ENCODE data around the gene SMAD2. TPM values are rescaled to one million over a fixed set of nuclear protein-coding genes. Genes with fewer than 3 reads are reported as not detected.

SMAD2 gene
- total RNA-seq, 1 donor from 2014 or later: 144 TPM

- no peak for TF ChIP-seq CTCF (IDR thresholded peaks at IDR 0.05; ENCODE audit: insufficient read depth, low read depth, low read length)
- TF ChIP-seq EZH2 (IDR thresholded peaks at IDR 0.05; ENCODE audit: insufficient read depth, low read length): no peak
- no peaks in the 10 kb centered on the region for H3K36me3 Mint-ChIP-seq (ENCODE audit: low read depth, unreplicated experiment)
- Histone ChIP-seq H3K27me3 (ENCODE audit: insufficient read depth, low read length) (no peaks in the 10 kb centered on the region), H3K36me3 (ENCODE audit: insufficient read depth, low read length) (no peaks in the 10 kb centered on the region), H4K20me1 (ENCODE audit: insufficient read depth, low read length) (no peaks in the 10 kb centered on the region), H3K79me2 (ENCODE audit: insufficient read depth, low read length) (no peaks in the 10 kb centered on the region), H3K27ac (ENCODE audit: low read depth, low read length) (no peak overlapping the region), H3K9ac (ENCODE audit: low read length) (no peak overlapping the region), H3K9me3 (ENCODE audit: insufficient read depth, low read depth, low read length) (no peaks in the 10 kb centered on the region), H3K4me1 (ENCODE audit: insufficient read depth, low read length) (no peaks in the 10 kb centered on the region), H3K4me3 (ENCODE audit: insufficient read depth, low read depth, low read length) (no peak overlapping the region), H3K4me2 (ENCODE audit: low read length) (peak overlapping the region; percentile 26), H2AFZ (ENCODE audit: low read depth, low read length) (no peak overlapping the region)
- H3K4me3 Mint-ChIP-seq (ENCODE audit: unreplicated experiment): no peak overlapping the region
- no peak overlapping the region for H3K27ac Mint-ChIP-seq (ENCODE audit: unreplicated experiment)
- H3K9me3 Mint-ChIP-seq (ENCODE audit: unreplicated experiment): no peaks in the 10 kb centered on the region
- H3K4me1 Mint-ChIP-seq (ENCODE audit: low read depth, unreplicated experiment): peaks cover 7% of the 10 kb centered on the region
- FAIRE-seq (no peak), DNase-seq (ENCODE audit: low read depth) (no peak)
- peaks cover 13% of the 10 kb centered on the region for H3K27me3 Mint-ChIP-seq (ENCODE audit: low read depth, unreplicated experiment)
Measured at GRCh38 chr18:47794725-47795433, 135.6 kb downstream of the SMAD2 start.

GRCh38 chr18:47793609-47794008 lies 136.8 kb downstream of the SMAD2 start:
- no peak overlapping the region for H3K4me2 ChIP-seq (ENCODE audit: low read length)
- Mint-ChIP-seq H3K9me3 (ENCODE audit: unreplicated experiment) (no peaks in the 10 kb centered on the region), H3K36me3 (ENCODE audit: low read depth, unreplicated experiment) (no peaks in the 10 kb centered on the region), H3K27ac (ENCODE audit: unreplicated experiment) (no peak overlapping the region), H3K27me3 (ENCODE audit: low read depth, unreplicated experiment) (peaks cover 18% of the 10 kb centered on the region), H3K4me3 (ENCODE audit: unreplicated experiment) (no peak overlapping the region), H3K4me1 (ENCODE audit: low read depth, unreplicated experiment) (peaks cover 1% of the 10 kb centered on the region)
- H3K27me3 ChIP-seq (ENCODE audit: insufficient read depth, low read length): no peaks in the 10 kb centered on the region
- H3K36me3 ChIP-seq (ENCODE audit: insufficient read depth, low read length): no peaks in the 10 kb centered on the region
- no peak overlapping the region for H2AFZ ChIP-seq (ENCODE audit: low read depth, low read length)
- FAIRE-seq (no peak), DNase-seq (ENCODE audit: low read depth) (no peak)
- no peak overlapping the region for H3K27ac ChIP-seq (ENCODE audit: low read depth, low read length)
- H3K9ac ChIP-seq (ENCODE audit: low read length): no peak overlapping the region
- no peaks in the 10 kb centered on the region for H3K4me1 ChIP-seq (ENCODE audit: insufficient read depth, low read length)
- H3K4me3 ChIP-seq (ENCODE audit: insufficient read depth, low read depth, low read length): no peak overlapping the region
- TF ChIP-seq EZH2 (IDR thresholded peaks at IDR 0.05; ENCODE audit: insufficient read depth, low read length) (no peak), CTCF (IDR thresholded peaks at IDR 0.05; ENCODE audit: insufficient read depth, low read depth, low read length) (no peak)
- no peaks in the 10 kb centered on the region for H3K79me2 ChIP-seq (ENCODE audit: insufficient read depth, low read length)
- H3K9me3 ChIP-seq (ENCODE audit: insufficient read depth, low read depth, low read length): no peaks in the 10 kb centered on the region
- H4K20me1 ChIP-seq (ENCODE audit: insufficient read depth, low read length): no peaks in the 10 kb centered on the region

- no peaks in the 10 kb centered on the region for H3K79me2 ChIP-seq (ENCODE audit: insufficient read depth, low read length)
- H3K9ac ChIP-seq (ENCODE audit: low read length): no peak overlapping the region
- Mint-ChIP-seq H3K4me3 (ENCODE audit: unreplicated experiment) (no peak overlapping the region), H3K36me3 (ENCODE audit: low read depth, unreplicated experiment) (no peaks in the 10 kb centered on the region), H3K27ac (ENCODE audit: unreplicated experiment) (no peak overlapping the region), H3K9me3 (ENCODE audit: unreplicated experiment) (peaks cover 7% of the 10 kb centered on the region), H3K4me1 (ENCODE audit: low read depth, unreplicated experiment) (no peaks in the 10 kb centered on the region), H3K27me3 (ENCODE audit: low read depth, unreplicated experiment) (peaks cover 15% of the 10 kb centered on the region)
- TF ChIP-seq CTCF (IDR thresholded peaks at IDR 0.05; ENCODE audit: insufficient read depth, low read depth, low read length): no peak
- no peak for TF ChIP-seq EZH2 (IDR thresholded peaks at IDR 0.05; ENCODE audit: insufficient read depth, low read length)
- H3K4me3 ChIP-seq (ENCODE audit: insufficient read depth, low read depth, low read length): no peak overlapping the region
- no peaks in the 10 kb centered on the region for H4K20me1 ChIP-seq (ENCODE audit: insufficient read depth, low read length)
- no peak overlapping the region for H2AFZ ChIP-seq (ENCODE audit: low read depth, low read length)
- DNase-seq (ENCODE audit: low read depth): no peak
- H3K4me2 ChIP-seq (ENCODE audit: low read length): no peak overlapping the region
- H3K27ac ChIP-seq (ENCODE audit: low read depth, low read length): no peak overlapping the region
- no peaks in the 10 kb centered on the region for H3K4me1 ChIP-seq (ENCODE audit: insufficient read depth, low read length)
- FAIRE-seq: no peak
- H3K36me3 ChIP-seq (ENCODE audit: insufficient read depth, low read length): no peaks in the 10 kb centered on the region
- no peaks in the 10 kb centered on the region for H3K9me3 ChIP-seq (ENCODE audit: insufficient read depth, low read depth, low read length)
- no peaks in the 10 kb centered on the region for H3K27me3 ChIP-seq (ENCODE audit: insufficient read depth, low read length)
Measured at GRCh38 chr18:47791461-47791985, 138.9 kb downstream of the SMAD2 start.

All from astrocyte (in vitro differentiated cells and primary cell).